GM23248 (cell line): ENCODE results near the gene AVP.

Experiments
- EZH2 ChIP-seq: fragments of 200-600 bp; sonication (generic); IDR thresholded peaks from 2 replicates; pipeline ENCODE4 v1.6.1; 2018; ENCODE audit warnings: antibody characterized with exemption, mild to moderate bottlenecking; ENCODE audit not compliant: insufficient read depth, poor library complexity, severe bottlenecking
- EZH2phosphoT487 ChIP-seq: fragments of 200-600 bp; sonication (generic); IDR thresholded peaks from 2 replicates; pipeline ENCODE4 v1.6.1; 2018; ENCODE audit warnings: antibody characterized with exemption, moderate library complexity, mild to moderate bottlenecking, low read depth; ENCODE audit not compliant: insufficient read depth

- TF ChIP-seq EZH2 (no peak), EZH2phosphoT487 (no peak)
These were observed 25.0 kb downstream of the AVP start for GRCh38 chr20:3059489-3059888.
